SK-N-SH treated with all-trans-retinoic acid at 6 μM for 48 hours (cell line): ENCODE results near the gene COL4A2.

ENCODE experiments used
- ATAC-seq: fragments of 200-7000 bp; cut with Tn5 transposase; 3 replicates; pipeline ENCODE4 v1.9.1; 2020; ENCODE audit warnings: mild to moderate bottlenecking, moderate library complexity
- ARNTL ChIP-seq: fragments of 450-650 bp; formaldehyde crosslinking; IDR thresholded peaks from 2 replicates; pipeline ENCODE4 v1.5.0; 2020; ENCODE audit warnings: low read depth, mild to moderate bottlenecking, moderate library complexity, borderline replicate concordance
- BACH2 ChIP-seq: fragments of 250-450 bp; sonication (Bioruptor Pico); IDR thresholded peaks from 2 replicates; pipeline ENCODE4 v1.9.0; 2021; ENCODE audit warnings: mild to moderate bottlenecking, borderline replicate concordance
- CSDC2 ChIP-seq: fragments of 250-450 bp; sonication (Bioruptor Pico); IDR thresholded peaks from 2 replicates; pipeline ENCODE4 v1.5.0; 2020; ENCODE audit warnings: mild to moderate bottlenecking, moderate library complexity
- ESRRG ChIP-seq: fragments of 250-450 bp; sonication (Bioruptor Pico); IDR thresholded peaks from 2 replicates; pipeline ENCODE4 v1.6.1; 2021; ENCODE audit warnings: mild to moderate bottlenecking
- GLIS3 ChIP-seq: fragments of 250-450 bp; sonication (Bioruptor Pico); IDR thresholded peaks from 2 replicates; pipeline ENCODE4 v1.5.0; 2020; ENCODE audit warnings: mild to moderate bottlenecking, moderate library complexity
- ISL1 ChIP-seq: fragments of 250-450 bp; sonication (Bioruptor Pico); IDR thresholded peaks from 2 replicates; pipeline ENCODE4 v2.1.2; 2022; ENCODE audit warnings: mild to moderate bottlenecking, moderate library complexity
- OSR1 ChIP-seq: fragments of 250-450 bp; sonication (Bioruptor Pico); IDR thresholded peaks from 2 replicates; pipeline ENCODE4 v1.8.0; 2022; ENCODE audit warnings: moderate library complexity, mild to moderate bottlenecking, inconsistent platforms
- POU6F1 ChIP-seq: fragments of 250-450 bp; sonication (Bioruptor Pico); IDR thresholded peaks from 2 replicates; pipeline ENCODE4 v1.8.0; 2021; ENCODE audit warnings: low read depth, mild to moderate bottlenecking, moderate library complexity, borderline replicate concordance
- PPARA ChIP-seq: fragments of 250-450 bp; sonication (Bioruptor Pico); IDR thresholded peaks from 2 replicates; pipeline ENCODE4 v1.5.0; 2020; ENCODE audit warnings: mild to moderate bottlenecking, borderline replicate concordance
- RARB ChIP-seq: fragments of 250-450 bp; sonication (Bioruptor Pico); IDR thresholded peaks from 2 replicates; pipeline ENCODE4 v1.8.0; 2021; ENCODE audit warnings: mild to moderate bottlenecking, moderate library complexity
- SNAI2 ChIP-seq: fragments of 250-450 bp; sonication (Bioruptor Pico); IDR thresholded peaks from 2 replicates; pipeline ENCODE4 v1.5.0; 2020; ENCODE audit warnings: mild to moderate bottlenecking, moderate library complexity
- TOX ChIP-seq: fragments of 250-450 bp; sonication (Bioruptor Pico); IDR thresholded peaks from 2 replicates; pipeline ENCODE4 v1.8.0; 2021; ENCODE audit warnings: mild to moderate bottlenecking, moderate library complexity, borderline replicate concordance
- TSHZ2 ChIP-seq: fragments of 250-450 bp; sonication (Bioruptor Pico); IDR thresholded peaks from 2 replicates; pipeline ENCODE4 v1.5.0; 2020; ENCODE audit warnings: mild to moderate bottlenecking, moderate library complexity
- ZC3H10 ChIP-seq: fragments of 250-450 bp; sonication (Bioruptor Pico); IDR thresholded peaks from 2 replicates; pipeline ENCODE4 v1.5.1; 2021; ENCODE audit warnings: mild to moderate bottlenecking, moderate library complexity
- ZFP30 ChIP-seq: fragments of 450-650 bp; formaldehyde crosslinking; IDR thresholded peaks from 2 replicates; pipeline ENCODE4 v1.5.0; 2022; ENCODE audit warnings: mild to moderate bottlenecking, moderate library complexity
- ZNF565 ChIP-seq: fragments of 450-650 bp; formaldehyde crosslinking; conservative IDR thresholded peaks from 2 replicates; pipeline ENCODE4 v1.5.0; 2020; ENCODE audit warnings: low read depth, mild to moderate bottlenecking, moderate library complexity
- ZNF70 ChIP-seq: fragments of 450-650 bp; formaldehyde crosslinking; IDR thresholded peaks from 2 replicates; pipeline ENCODE4 v1.5.0; 2020; ENCODE audit warnings: mild to moderate bottlenecking, moderate library complexity
- ZNF8 ChIP-seq: fragments of 450-650 bp; formaldehyde crosslinking; IDR thresholded peaks from 2 replicates; pipeline ENCODE4 v1.5.0; 2020; ENCODE audit warnings: mild to moderate bottlenecking, moderate library complexity
- TF ChIP-seq, protein P1 (sequence below): fragments of 250-450 bp; sonication (Bioruptor Pico); IDR thresholded peaks from 2 replicates; pipeline ENCODE4 v1.5.1; 2020; ENCODE audit warnings: low read depth, mild to moderate bottlenecking, moderate library complexity
- TF ChIP-seq, protein P2 (sequence below): fragments of 250-450 bp; sonication (Bioruptor Pico); IDR thresholded peaks from 2 replicates; pipeline ENCODE4 v1.5.1; 2021; ENCODE audit warnings: mild to moderate bottlenecking, moderate library complexity

The COL4A2 gene

DNA sequence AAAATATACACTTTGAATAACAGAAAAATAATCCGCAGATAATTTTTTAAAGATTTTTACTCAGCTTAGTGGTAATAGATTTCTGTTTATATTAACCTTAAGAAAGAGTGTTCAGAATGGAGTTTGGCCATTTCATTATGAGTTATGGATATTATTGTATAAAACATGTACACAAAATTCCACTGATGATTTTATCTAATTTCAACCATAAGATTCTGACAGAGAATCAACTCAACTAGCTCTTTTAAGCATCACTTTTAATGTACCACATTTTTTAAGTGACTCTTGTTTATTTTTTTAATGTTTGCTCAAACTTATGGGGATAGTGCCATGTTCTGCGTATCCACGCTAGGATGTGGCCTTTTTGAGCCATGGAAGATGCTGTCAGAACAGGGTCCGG, 75.7 kb downstream of the COL4A2 start:
- no peak for TF ChIP-seq RARB (CRISPR knock-in tag)
- no peak for TF ChIP-seq BACH2 (CRISPR knock-in tag)
- TF ChIP-seq, protein P1, sequence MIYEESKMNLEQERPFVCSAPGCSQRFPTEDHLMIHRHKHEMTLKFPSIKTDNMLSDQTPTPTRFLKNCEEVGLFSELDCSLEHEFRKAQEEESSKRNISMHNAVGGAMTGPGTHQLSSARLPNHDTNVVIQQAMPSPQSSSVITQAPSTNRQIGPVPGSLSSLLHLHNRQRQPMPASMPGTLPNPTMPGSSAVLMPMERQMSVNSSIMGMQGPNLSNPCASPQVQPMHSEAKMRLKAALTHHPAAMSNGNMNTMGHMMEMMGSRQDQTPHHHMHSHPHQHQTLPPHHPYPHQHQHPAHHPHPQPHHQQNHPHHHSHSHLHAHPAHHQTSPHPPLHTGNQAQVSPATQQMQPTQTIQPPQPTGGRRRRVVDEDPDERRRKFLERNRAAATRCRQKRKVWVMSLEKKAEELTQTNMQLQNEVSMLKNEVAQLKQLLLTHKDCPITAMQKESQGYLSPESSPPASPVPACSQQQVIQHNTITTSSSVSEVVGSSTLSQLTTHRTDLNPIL (CRISPR knock-in tag): no peak
- no peak for TF ChIP-seq OSR1 (CRISPR knock-in tag)
- TF ChIP-seq, protein P2, sequence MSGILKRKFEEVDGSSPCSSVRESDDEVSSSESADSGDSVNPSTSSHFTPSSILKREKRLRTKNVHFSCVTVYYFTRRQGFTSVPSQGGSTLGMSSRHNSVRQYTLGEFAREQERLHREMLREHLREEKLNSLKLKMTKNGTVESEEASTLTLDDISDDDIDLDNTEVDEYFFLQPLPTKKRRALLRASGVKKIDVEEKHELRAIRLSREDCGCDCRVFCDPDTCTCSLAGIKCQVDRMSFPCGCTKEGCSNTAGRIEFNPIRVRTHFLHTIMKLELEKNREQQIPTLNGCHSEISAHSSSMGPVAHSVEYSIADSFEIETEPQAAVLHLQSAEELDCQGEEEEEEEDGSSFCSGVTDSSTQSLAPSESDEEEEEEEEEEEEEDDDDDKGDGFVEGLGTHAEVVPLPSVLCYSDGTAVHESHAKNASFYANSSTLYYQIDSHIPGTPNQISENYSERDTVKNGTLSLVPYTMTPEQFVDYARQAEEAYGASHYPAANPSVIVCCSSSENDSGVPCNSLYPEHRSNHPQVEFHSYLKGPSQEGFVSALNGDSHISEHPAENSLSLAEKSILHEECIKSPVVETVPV (CRISPR knock-in tag): no peak
- TF ChIP-seq TOX: no peak
- TF ChIP-seq ZNF8 (CRISPR knock-in tag): no peak
- TF ChIP-seq POU6F1 (CRISPR knock-in tag): no peak
- TF ChIP-seq ZC3H10 (CRISPR knock-in tag): no peak
- TF ChIP-seq ESRRG (CRISPR knock-in tag): no peak
- TF ChIP-seq PPARA: no peak
- no peak for TF ChIP-seq ZNF565 (CRISPR knock-in tag)
- ATAC-seq: no peak

GRCh38 chr13:110387451-110388107, 80.5 kb downstream of the COL4A2 start:
- TF ChIP-seq TOX: no peak
- TF ChIP-seq ESRRG (CRISPR knock-in tag): no peak
- TF ChIP-seq, all 23 proteins: peak for 0
- ATAC-seq: no peak

DNA sequence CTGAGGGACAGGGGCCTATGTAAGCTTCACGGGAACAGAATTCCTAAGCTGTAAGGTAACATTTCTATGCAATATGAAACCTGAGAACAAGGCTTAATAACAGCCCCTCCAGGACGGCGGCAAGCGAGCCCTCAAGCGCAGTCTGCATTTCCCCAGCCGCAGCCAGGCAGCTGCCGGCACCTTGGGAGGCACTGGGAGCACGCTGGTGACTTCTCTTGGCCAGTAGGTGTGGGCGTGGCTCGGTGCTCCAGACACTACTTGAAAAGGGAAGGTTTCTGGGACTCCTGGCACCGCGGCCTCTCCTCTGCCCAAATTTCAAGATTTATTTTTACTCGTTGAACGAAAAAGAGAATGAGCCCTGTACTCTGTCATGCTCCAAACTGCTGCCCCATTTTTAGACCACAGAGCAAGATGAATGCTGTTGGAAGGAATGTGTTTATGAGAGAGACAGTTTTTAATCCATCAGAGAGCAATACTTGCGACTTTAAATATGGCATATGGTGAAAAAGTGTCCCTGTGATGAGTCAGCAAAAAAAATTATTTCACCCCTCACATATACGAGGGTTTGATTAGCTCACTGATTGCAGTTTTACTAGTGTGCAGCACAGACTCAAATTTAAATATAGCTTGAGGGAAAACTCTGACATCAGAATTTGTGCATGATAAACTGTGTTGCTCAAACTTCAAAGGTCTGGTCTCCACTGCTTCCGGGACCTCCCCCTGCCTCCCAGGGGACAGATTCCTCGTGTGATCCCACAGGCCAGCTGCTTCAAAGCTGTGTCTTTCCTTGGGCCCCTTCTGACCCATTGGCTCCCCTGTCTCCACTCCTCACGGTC, 81.2 kb downstream of the COL4A2 start:
- no peak for ATAC-seq
- TF ChIP-seq SNAI2 (CRISPR knock-in tag) (no peak), ARNTL (no peak), GLIS3 (CRISPR knock-in tag) (no peak), ZC3H10 (CRISPR knock-in tag) (no peak), TOX (no peak), ISL1 (CRISPR knock-in tag) (no peak), ZNF70 (CRISPR knock-in tag) (no peak), RARB (CRISPR knock-in tag) (no peak), ZFP30 (no peak), BACH2 (CRISPR knock-in tag) (no peak), ZNF8 (CRISPR knock-in tag) (no peak), CSDC2 (CRISPR knock-in tag) (no peak), POU6F1 (CRISPR knock-in tag) (no peak), PPARA (no peak), TSHZ2 (CRISPR knock-in tag) (no peak)
- TF ChIP-seq, protein P2 (CRISPR knock-in tag): no peak
